GM12892 (cell line): ENCODE results near the gene HNRNPR.

Source experiments
- POLR2AphosphoS5 ChIP-seq: IDR thresholded peaks from 2 replicates; pipeline ENCODE4 v1.6.1; 2011; ENCODE audit warnings: low read depth, low read length, control low read depth
- TAF1 ChIP-seq: IDR thresholded peaks from 2 replicates; pipeline ENCODE4 v1.6.1; 2011; ENCODE audit warnings: low read depth, mild to moderate bottlenecking, control low read depth, low read length, borderline replicate concordance

DNA sequence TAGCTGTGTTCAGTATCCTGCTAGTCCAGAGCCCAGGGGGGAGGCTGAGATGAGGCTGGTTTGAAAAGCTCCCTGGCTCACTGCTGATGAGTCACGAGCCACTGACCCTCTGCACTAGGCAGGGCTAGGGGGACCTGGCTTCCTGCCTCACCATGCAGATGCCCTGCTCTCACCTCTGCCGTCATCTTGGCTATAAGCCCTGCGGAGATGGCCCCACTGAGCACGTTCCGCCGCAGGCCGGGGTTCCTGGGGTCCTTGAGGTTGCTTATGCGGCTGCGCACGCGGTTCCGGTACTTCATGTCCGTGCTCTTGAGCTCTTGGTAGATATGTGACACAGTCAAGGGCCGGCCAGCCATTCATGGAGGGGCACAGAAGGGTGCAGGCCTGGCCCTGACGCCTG is 49.6 kb upstream of the HNRNPR start:
- TF ChIP-seq POLR2AphosphoS5 (no peak), TAF1 (no peak)
